ENCODE results near the gene CLIC3. TPM values are rescaled to one million over a fixed set of nuclear protein-coding genes. Genes with fewer than 3 reads are reported as not detected.

CLIC3 gene
- total and polyA plus RNA-seq, 2 donors from 2014 or later: 2.1 to 4.0 TPM

DNA sequence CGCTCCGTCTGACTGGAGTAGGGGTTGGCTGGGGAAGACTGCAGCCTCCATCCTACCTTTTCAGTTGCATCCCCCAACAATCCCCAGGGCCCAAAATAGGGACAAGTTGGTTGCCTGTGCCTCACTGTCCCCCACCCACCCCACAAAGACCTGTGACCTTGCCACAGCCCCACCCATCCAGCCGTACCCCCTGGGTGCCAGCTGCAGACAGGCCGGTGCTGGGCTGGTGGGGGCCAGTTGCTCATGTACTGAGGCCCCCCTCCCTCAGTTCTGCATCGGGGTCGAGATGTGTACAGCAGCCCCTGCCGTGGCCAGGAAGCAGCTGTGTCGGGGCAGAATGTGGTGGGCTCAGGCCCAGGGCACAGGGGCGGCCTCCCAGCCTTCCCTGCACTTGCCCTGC lies 13.2 kb downstream of the CLIC3 start:
- no peak overlapping the region for H3K9ac ChIP-seq (ENCODE audit: low read length in 3 of 3)
- intact Hi-C loops (cut with DNase I): no loop called here
- H3K4me3 ChIP-seq (ENCODE audit: low read length in 3 of 3): no peak overlapping the region
- TF ChIP-seq, protein P1, sequence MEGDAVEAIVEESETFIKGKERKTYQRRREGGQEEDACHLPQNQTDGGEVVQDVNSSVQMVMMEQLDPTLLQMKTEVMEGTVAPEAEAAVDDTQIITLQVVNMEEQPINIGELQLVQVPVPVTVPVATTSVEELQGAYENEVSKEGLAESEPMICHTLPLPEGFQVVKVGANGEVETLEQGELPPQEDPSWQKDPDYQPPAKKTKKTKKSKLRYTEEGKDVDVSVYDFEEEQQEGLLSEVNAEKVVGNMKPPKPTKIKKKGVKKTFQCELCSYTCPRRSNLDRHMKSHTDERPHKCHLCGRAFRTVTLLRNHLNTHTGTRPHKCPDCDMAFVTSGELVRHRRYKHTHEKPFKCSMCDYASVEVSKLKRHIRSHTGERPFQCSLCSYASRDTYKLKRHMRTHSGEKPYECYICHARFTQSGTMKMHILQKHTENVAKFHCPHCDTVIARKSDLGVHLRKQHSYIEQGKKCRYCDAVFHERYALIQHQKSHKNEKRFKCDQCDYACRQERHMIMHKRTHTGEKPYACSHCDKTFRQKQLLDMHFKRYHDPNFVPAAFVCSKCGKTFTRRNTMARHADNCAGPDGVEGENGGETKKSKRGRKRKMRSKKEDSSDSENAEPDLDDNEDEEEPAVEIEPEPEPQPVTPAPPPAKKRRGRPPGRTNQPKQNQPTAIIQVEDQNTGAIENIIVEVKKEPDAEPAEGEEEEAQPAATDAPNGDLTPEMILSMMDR (IDR thresholded peaks at IDR 0.05; ENCODE audit: borderline replicate concordance, extremely low read depth, insufficient read depth): no peak
- DNase-seq (no peak), FAIRE-seq (no peak)
- H3K27me3 ChIP-seq (ENCODE audit: control insufficient read depth, insufficient read depth, low read length): peaks cover 7% of the 10 kb centered on the region
- H3K27ac ChIP-seq (ENCODE audit: low read depth in 2 of 2, low read length in 2 of 2): no peak overlapping the region
- no peaks in the 10 kb centered on the region for H3K9me3 ChIP-seq (ENCODE audit: control insufficient read depth in 2 of 3, insufficient read depth in 1 of 3, low read length in 3 of 3)
- peaks cover 0 to 3% (median 0%) of the 10 kb centered on the region in 3 donors for H3K36me3 ChIP-seq (ENCODE audit: control insufficient read depth in 2 of 3, insufficient read depth in 3 of 3, low read length in 3 of 3)
- no peaks in the 10 kb centered on the region for H3K4me1 ChIP-seq (ENCODE audit: control insufficient read depth in 2 of 3, insufficient read depth in 2 of 3, low read depth in 1 of 3, low read length in 3 of 3)

DNA sequence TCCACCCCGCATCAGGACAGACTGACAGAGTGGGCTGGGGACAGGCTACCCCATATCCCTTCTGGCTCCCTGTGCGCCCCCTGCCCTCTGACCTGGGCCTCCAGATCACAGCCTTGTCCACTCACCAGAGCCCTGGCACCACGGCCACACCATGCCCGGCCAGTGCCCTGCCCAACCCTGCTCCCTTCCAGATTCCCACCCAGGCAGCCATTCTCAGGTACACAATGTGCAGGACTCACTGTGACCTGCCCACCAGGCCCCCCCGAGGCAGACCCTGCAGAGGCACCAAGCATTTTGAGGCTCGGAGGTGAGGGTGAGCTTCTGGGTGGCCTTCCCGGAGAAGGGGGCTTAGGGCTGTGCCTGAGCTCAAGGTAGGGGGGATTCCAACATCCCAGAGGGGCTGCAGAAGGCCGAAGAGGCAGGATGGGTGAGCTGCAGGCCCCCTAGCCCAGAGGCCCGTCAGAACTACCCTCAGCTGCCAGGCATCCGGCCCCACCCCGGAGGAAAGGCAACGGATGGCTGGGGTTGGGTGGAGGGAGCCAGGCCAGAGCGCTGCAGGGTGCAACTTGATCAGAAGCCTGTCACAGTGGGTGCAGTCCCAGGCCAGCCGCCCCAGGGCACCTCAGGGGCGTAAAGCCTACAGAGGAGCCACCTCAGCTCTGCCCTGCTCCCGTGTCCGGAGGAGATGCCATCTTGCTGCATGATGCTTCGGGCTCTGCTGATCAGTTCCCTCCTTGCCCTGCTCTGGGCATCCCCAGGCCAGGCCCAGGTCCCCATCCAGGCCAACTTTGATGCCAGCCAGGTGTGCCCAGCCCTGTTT lies 13.9 kb downstream of the CLIC3 start, which contains the start of gene LCNL1:
Gene LCNL1 (plus strand): TSS at position 762 of the 820 bp plus-strand sequence. CDS start 594 bp downstream, outside the sequence.
- intact Hi-C loops (cut with DNase I): no loop called here
- Histone ChIP-seq H3K36me3 (ENCODE audit: control insufficient read depth in 2 of 3, insufficient read depth in 3 of 3, low read length in 3 of 3) (peaks cover 0 to 3% (median 0%) of the 10 kb centered on the region in 3 donors), H3K4me1 (ENCODE audit: control insufficient read depth in 2 of 3, insufficient read depth in 2 of 3, low read depth in 1 of 3, low read length in 3 of 3) (peaks cover 0 to 5% (median 0%) of the 10 kb centered on the region in 3 donors), H3K27ac (ENCODE audit: low read depth in 2 of 2, low read length in 2 of 2) (peak within 1 kb of the TSS; percentile 51 to 80), H3K4me3 (ENCODE audit: low read length in 3 of 3) (no peak within 1 kb of the TSS), H3K9me3 (ENCODE audit: control insufficient read depth in 2 of 3, insufficient read depth in 1 of 3, low read length in 3 of 3) (no peaks in the 10 kb centered on the region), H3K9ac (ENCODE audit: low read length in 3 of 3) (no peak within 1 kb of the TSS), H3K27me3 (ENCODE audit: control insufficient read depth, insufficient read depth, low read length) (peaks cover 7% of the 10 kb centered on the region)
- DNase-seq (no peak), FAIRE-seq (no peak)
- TF ChIP-seq, protein P1 (IDR thresholded peaks at IDR 0.05; ENCODE audit: borderline replicate concordance, extremely low read depth, insufficient read depth): no peak

- H3K27me3 ChIP-seq (ENCODE audit: control insufficient read depth, insufficient read depth, low read length): peaks cover 7% of the 10 kb centered on the region
- no peak overlapping the region for H3K9ac ChIP-seq (ENCODE audit: low read length in 3 of 3)
- H3K36me3 ChIP-seq (ENCODE audit: control insufficient read depth in 2 of 3, insufficient read depth in 3 of 3, low read length in 3 of 3): peaks cover 0 to 3% (median 0%) of the 10 kb centered on the region in 3 donors
- DNase-seq (peak in 2 of 5 donors; percentile 57 to 87), FAIRE-seq (no peak)
- TF ChIP-seq, protein P1 (IDR thresholded peaks at IDR 0.05; ENCODE audit: borderline replicate concordance, extremely low read depth, insufficient read depth): no peak
- peaks cover 0 to 6% (median 0%) of the 10 kb centered on the region in 3 donors for H3K4me1 ChIP-seq (ENCODE audit: control insufficient read depth in 2 of 3, insufficient read depth in 2 of 3, low read depth in 1 of 3, low read length in 3 of 3)
- no peaks in the 10 kb centered on the region for H3K9me3 ChIP-seq (ENCODE audit: control insufficient read depth in 2 of 3, insufficient read depth in 1 of 3, low read length in 3 of 3)
- no peak overlapping the region for H3K4me3 ChIP-seq (ENCODE audit: low read length in 3 of 3)
- H3K27ac ChIP-seq (ENCODE audit: low read depth in 2 of 2, low read length in 2 of 2): peak overlapping the region; percentile 51 to 80
- intact Hi-C loops (cut with DNase I): no loop called here
Observed at GRCh38 chr9:136981588-136982231, 14.7 kb downstream of the CLIC3 start.

Measured in kidney (tissue), 14 donors.